ENCODE data around the gene CLMN. TPM values are rescaled to one million over a fixed set of nuclear protein-coding genes. Genes with fewer than 3 reads are reported as not detected.

CLMN gene
- total and polyA plus RNA-seq, 8 donors, result 5.3 to 42.9 (median 20.1) TPM

GRCh38 chr14:95282354-95282985 is 37.2 kb downstream of the CLMN start:
- Histone ChIP-seq H3K27me3 (no peaks in the 10 kb centered on the region), H3K4me3 (no peak overlapping the region), H3K36me3 (no peaks in the 10 kb centered on the region), H3K27ac (peak overlapping the region in 2 of 5 donors; percentile 7 to 14), H3K9me3 (no peaks in the 10 kb centered on the region), H3K4me1 (peaks cover 0 to 8% (median 0%) of the 10 kb centered on the region in 4 donors)
- no peak for TF ChIP-seq POLR2AphosphoS5 (IDR thresholded peaks at IDR 0.05)
- no peak for DNase-seq
- WGBS, 5 donors, result 42 to 82% (median 62%) methylated on average over 2 of the region's 2 CpGs
- intact Hi-C loops (cut with DNase I; ENCODE audit: low total_unique reads), result no loop called here

GRCh38 chr14:95281560-95282176 is 38.0 kb downstream of the CLMN start:
- 57 to 65% (median 63%) methylated on average over 4 of the region's 4 CpGs for WGBS, 5 donors
- Histone ChIP-seq H3K4me1 (peaks cover 0 to 8% (median 0%) of the 10 kb centered on the region in 4 donors), H3K36me3 (no peaks in the 10 kb centered on the region), H3K27me3 (no peaks in the 10 kb centered on the region), H3K4me3 (no peak overlapping the region), H3K27ac (no peak overlapping the region), H3K9me3 (no peaks in the 10 kb centered on the region)
- DNase-seq, result no peak
- no peak for TF ChIP-seq CTCF (IDR thresholded peaks at IDR 0.05)
- TF ChIP-seq POLR2AphosphoS5 (IDR thresholded peaks at IDR 0.05), result no peak
- TF ChIP-seq POLR2A (IDR thresholded peaks at IDR 0.05), result no peak
- no peak for TF ChIP-seq EP300 (IDR thresholded peaks at IDR 0.05)
- intact Hi-C loops (cut with DNase I; ENCODE audit: low total_unique reads), result no loop called here

- no peak overlapping the region for H3K27ac ChIP-seq
- no peaks in the 10 kb centered on the region for H3K27me3 ChIP-seq
- TF ChIP-seq EP300 (IDR thresholded peaks at IDR 0.05), result no peak
- TF ChIP-seq POLR2AphosphoS5 (IDR thresholded peaks at IDR 0.05), result no peak
- TF ChIP-seq CTCF (IDR thresholded peaks at IDR 0.05), result no peak
- no peak for TF ChIP-seq POLR2A (IDR thresholded peaks at IDR 0.05)
- intact Hi-C loops (cut with DNase I; ENCODE audit: low total_unique reads), result no loop called here
- 89 to 94% (median 92%) methylated on average over 7 of the region's 7 CpGs for WGBS, 5 donors
- peaks cover 0 to 22% (median 9%) of the 10 kb centered on the region in 4 donors for H3K4me1 ChIP-seq
- H3K9me3 ChIP-seq, result no peaks in the 10 kb centered on the region
- H3K36me3 ChIP-seq, result no peaks in the 10 kb centered on the region
- no peak overlapping the region for H3K4me3 ChIP-seq
- no peak for DNase-seq
These were observed 44.2 kb downstream of the CLMN start for GRCh38 chr14:95275494-95275893.

- 81 to 86% (median 83%) methylated on average over 6 of the region's 6 CpGs for WGBS, 5 donors
- no peak for DNase-seq
- Histone ChIP-seq H3K36me3 (no peaks in the 10 kb centered on the region), H3K27me3 (no peaks in the 10 kb centered on the region), H3K4me1 (peaks cover 0 to 22% (median 9%) of the 10 kb centered on the region in 4 donors), H3K9me3 (no peaks in the 10 kb centered on the region), H3K4me3 (no peak overlapping the region), H3K27ac (no peak overlapping the region)
- no peak for TF ChIP-seq EP300 (IDR thresholded peaks at IDR 0.05)
- TF ChIP-seq CTCF (IDR thresholded peaks at IDR 0.05), result no peak
- no peak for TF ChIP-seq POLR2AphosphoS5 (IDR thresholded peaks at IDR 0.05)
- TF ChIP-seq POLR2A (IDR thresholded peaks at IDR 0.05), result no peak
- intact Hi-C loops (cut with DNase I; ENCODE audit: low total_unique reads), result no loop called here
These were observed 44.8 kb downstream of the CLMN start for GRCh38 chr14:95274874-95275273.

GRCh38 chr14:95274279-95274678 is 45.4 kb downstream of the CLMN start:
- no peak for DNase-seq

More at GRCh38 chr14:95274279-95274678, 45.4 kb downstream of the CLMN start:
- Histone ChIP-seq H3K9me3 (no peaks in the 10 kb centered on the region), H3K27ac (peak overlapping the region in 3 of 5 donors; percentile 18 to 48 (median 22)), H3K27me3 (no peaks in the 10 kb centered on the region), H3K36me3 (no peaks in the 10 kb centered on the region), H3K4me1 (peaks cover 0 to 22% (median 9%) of the 10 kb centered on the region in 4 donors), H3K4me3 (no peak overlapping the region)
- WGBS, 5 donors, result 89 to 92% (median 90%) methylated on average over 7 of the region's 7 CpGs
- no peak for TF ChIP-seq POLR2A (IDR thresholded peaks at IDR 0.05)
- no peak for TF ChIP-seq POLR2AphosphoS5 (IDR thresholded peaks at IDR 0.05)
- no peak for TF ChIP-seq EP300 (IDR thresholded peaks at IDR 0.05)
- no peak for TF ChIP-seq CTCF (IDR thresholded peaks at IDR 0.05)
- intact Hi-C loops (cut with DNase I; ENCODE audit: low total_unique reads), result no loop called here
